ENCODE measurements around the gene FOXO6.

Gene FOXO6

DNA sequence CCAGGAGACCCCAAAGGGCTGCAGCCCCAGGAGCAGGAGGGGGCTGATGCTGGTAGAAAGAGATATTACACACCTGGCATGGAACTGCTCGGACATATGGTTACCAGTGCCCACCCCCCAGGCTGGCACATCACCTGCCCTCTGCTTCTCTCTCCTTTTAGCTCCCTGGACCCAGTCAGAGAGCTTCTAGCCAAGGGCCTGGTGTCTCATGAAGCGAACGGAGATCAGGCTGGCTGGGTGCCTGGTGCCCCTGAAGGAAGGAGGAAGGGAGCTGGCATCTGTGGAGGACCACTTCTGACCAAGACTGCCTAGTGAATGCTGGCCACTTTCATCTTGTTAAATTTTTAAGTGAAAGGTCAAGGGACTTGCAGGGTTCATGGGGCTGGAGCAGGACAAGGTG is 53.1 kb downstream of the FOXO6 start:
- Histone ChIP-seq H3K36me3 (replicated peaks; ENCODE audit: low read depth, low read length) (no peaks in the 10 kb centered on the region), H3K79me2 (ENCODE audit: low read length) (no peaks in the 10 kb centered on the region), H2AFZ (ENCODE audit: low read depth, low read length) (no peak overlapping the region), H3K4me2 (ENCODE audit: low read length) (no peak overlapping the region), H3K27me3 (ENCODE audit: low read depth, low read length) (0 out of 2 replicates have a peak, but pooled peaks cover 8% of the 10 kb centered on the region), H4K20me1 (ENCODE audit: insufficient read depth, low read length) (no peaks in the 10 kb centered on the region), H3K4me3 (ENCODE audit: low read length) (no peak overlapping the region), H3K4me1 (ENCODE audit: low read length) (no peaks in the 10 kb centered on the region), H3K9ac (ENCODE audit: low read length) (no peak overlapping the region), H3K9me3 (ENCODE audit: insufficient read depth, low read length) (no peaks in the 10 kb centered on the region), H3K27ac (ENCODE audit: low read length) (no peak overlapping the region)
- TF ChIP-seq EZH2phosphoT487 (IDR thresholded peaks at IDR 0.05; ENCODE audit: low read depth), result no peak
- TF ChIP-seq, protein P1, sequence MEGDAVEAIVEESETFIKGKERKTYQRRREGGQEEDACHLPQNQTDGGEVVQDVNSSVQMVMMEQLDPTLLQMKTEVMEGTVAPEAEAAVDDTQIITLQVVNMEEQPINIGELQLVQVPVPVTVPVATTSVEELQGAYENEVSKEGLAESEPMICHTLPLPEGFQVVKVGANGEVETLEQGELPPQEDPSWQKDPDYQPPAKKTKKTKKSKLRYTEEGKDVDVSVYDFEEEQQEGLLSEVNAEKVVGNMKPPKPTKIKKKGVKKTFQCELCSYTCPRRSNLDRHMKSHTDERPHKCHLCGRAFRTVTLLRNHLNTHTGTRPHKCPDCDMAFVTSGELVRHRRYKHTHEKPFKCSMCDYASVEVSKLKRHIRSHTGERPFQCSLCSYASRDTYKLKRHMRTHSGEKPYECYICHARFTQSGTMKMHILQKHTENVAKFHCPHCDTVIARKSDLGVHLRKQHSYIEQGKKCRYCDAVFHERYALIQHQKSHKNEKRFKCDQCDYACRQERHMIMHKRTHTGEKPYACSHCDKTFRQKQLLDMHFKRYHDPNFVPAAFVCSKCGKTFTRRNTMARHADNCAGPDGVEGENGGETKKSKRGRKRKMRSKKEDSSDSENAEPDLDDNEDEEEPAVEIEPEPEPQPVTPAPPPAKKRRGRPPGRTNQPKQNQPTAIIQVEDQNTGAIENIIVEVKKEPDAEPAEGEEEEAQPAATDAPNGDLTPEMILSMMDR (IDR thresholded peaks at IDR 0.05; ENCODE audit: low read depth, low read length), result no peak

DNA sequence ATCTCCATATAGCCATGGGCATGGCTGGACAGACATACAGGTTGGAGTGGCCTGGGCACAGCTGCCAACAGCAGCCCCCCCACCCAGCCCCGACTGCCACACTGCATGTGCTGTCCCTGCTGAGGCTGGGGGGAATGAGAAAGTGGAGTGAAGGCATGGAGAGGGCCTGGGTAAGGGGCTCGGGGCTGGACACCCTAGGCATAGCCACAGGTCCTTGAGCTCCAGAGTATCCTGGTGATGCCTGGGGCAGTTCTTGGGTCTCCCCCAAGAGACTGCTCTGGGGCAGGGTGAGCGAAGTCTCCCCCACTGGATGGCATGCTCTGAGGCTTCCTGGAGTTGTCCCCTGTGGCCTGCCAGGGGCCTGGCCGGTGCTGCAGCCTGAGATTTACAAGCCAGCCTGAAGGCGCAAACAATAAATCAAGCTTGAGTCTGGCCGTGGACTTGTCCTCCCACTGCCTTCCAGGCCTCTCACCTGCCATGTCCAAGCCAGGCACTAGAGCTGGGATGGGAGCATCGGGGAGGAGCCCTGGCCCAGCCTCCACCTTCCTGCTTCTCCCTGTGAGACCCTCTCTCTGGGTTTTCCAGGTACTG is 53.6 kb downstream of the FOXO6 start:
- Histone ChIP-seq H3K27ac (ENCODE audit: low read length) (no peak overlapping the region), H3K79me2 (ENCODE audit: low read length) (no peaks in the 10 kb centered on the region), H3K4me1 (ENCODE audit: low read length) (no peaks in the 10 kb centered on the region), H3K4me2 (ENCODE audit: low read length) (no peak overlapping the region), H3K9ac (ENCODE audit: low read length) (no peak overlapping the region), H2AFZ (ENCODE audit: low read depth, low read length) (no peak overlapping the region), H4K20me1 (ENCODE audit: insufficient read depth, low read length) (no peaks in the 10 kb centered on the region), H3K27me3 (ENCODE audit: low read depth, low read length) (0 out of 2 replicates have a peak, but pooled peaks cover 5% of the 10 kb centered on the region), H3K9me3 (ENCODE audit: insufficient read depth, low read length) (no peaks in the 10 kb centered on the region), H3K36me3 (replicated peaks; ENCODE audit: low read depth, low read length) (no peaks in the 10 kb centered on the region), H3K4me3 (ENCODE audit: low read length) (no peak overlapping the region)
- TF ChIP-seq EZH2phosphoT487 (IDR thresholded peaks at IDR 0.05; ENCODE audit: low read depth), result no peak
- TF ChIP-seq, protein P1 (IDR thresholded peaks at IDR 0.05; ENCODE audit: low read depth, low read length), result no peak

DNA sequence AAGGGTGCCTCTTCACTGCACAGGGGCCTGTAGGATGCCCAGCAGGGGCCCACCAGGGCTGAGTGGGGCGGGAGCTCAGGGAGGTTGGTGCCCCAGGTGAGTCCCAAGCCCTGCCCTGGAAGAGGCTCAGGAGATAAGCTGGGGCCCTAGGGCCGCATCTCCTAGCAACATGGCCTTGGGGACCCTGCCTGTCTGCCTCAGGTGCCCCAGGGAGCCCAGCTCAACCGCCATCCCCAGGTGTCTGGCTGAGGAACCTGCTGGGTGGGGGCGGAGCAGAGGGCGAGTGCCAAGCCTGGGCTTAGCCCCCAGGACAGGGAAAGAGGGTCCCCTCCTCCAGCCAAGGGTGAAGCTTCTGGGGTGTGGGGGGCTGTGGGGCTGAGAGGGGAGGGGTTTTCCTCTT is 54.8 kb downstream of the FOXO6 start:
- H3K9ac ChIP-seq (ENCODE audit: low read length), result no peak overlapping the region
- H3K79me2 ChIP-seq (ENCODE audit: low read length), result no peaks in the 10 kb centered on the region
- no peaks in the 10 kb centered on the region for H3K9me3 ChIP-seq (ENCODE audit: insufficient read depth, low read length)
- no peak overlapping the region for H3K4me3 ChIP-seq (ENCODE audit: low read length)
- no peak overlapping the region for H3K27ac ChIP-seq (ENCODE audit: low read length)
- no peak overlapping the region for H2AFZ ChIP-seq (ENCODE audit: low read depth, low read length)
- H3K4me2 ChIP-seq (ENCODE audit: low read length), result no peak overlapping the region
- H3K27me3 ChIP-seq (ENCODE audit: low read depth, low read length), result no peaks in the 10 kb centered on the region
- TF ChIP-seq, protein P1 (IDR thresholded peaks at IDR 0.05; ENCODE audit: low read depth, low read length), result no peak
- TF ChIP-seq EZH2phosphoT487 (IDR thresholded peaks at IDR 0.05; ENCODE audit: low read depth), result no peak
- no peaks in the 10 kb centered on the region for H3K4me1 ChIP-seq (ENCODE audit: low read length)
- H4K20me1 ChIP-seq (ENCODE audit: insufficient read depth, low read length), result no peaks in the 10 kb centered on the region
- no peaks in the 10 kb centered on the region for H3K36me3 ChIP-seq (replicated peaks; ENCODE audit: low read depth, low read length)

DNA sequence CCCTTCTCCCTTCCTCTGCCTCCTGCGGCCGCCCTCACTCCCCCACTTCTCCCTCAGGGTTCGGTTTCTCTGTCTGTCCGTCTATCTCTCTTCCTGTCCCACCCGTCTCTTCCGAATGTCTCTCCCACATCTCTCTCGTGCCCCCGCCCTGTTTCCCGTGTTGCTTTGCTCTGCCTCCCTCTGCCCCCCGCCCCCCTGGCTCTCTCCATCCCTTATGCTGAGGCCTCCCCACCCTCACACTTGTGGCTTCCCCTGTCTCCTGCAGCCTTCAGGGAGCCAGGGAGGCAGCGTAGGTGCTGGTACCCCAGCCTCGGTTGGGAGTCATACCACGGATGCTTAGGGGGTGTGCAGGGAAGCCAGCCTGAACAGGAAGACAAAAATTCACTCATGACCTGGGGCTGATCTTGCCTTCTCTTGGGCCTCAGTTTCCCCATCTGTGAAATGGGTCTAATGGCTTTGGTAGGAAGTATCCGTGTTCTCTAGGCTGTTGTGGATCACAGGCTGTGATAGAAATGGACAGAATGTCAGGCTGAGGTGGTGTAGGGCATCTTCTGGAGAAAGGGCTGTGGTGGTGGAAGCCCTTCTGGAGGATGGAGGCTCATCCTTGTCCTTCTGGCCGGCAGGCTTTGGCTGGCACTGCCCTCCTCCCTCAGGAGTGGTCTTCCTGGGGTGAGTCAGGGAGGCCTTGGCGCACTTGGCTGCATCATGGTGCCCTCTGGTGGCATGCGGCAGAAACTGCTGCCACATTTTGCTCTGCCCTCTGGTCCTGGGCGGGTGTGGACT is 55.5 kb downstream of the FOXO6 start:
- H3K4me1 ChIP-seq (ENCODE audit: low read length), result no peaks in the 10 kb centered on the region
- TF ChIP-seq EZH2phosphoT487 (IDR thresholded peaks at IDR 0.05; ENCODE audit: low read depth), result no peak
- TF ChIP-seq, protein P1 (IDR thresholded peaks at IDR 0.05; ENCODE audit: low read depth, low read length), result peak; percentile 74
- no peak overlapping the region for H3K4me3 ChIP-seq (ENCODE audit: low read length)
- no peak overlapping the region for H3K9ac ChIP-seq (ENCODE audit: low read length)
- H3K36me3 ChIP-seq (replicated peaks; ENCODE audit: low read depth, low read length), result no peaks in the 10 kb centered on the region
- no peaks in the 10 kb centered on the region for H4K20me1 ChIP-seq (ENCODE audit: insufficient read depth, low read length)
- no peak overlapping the region for H3K4me2 ChIP-seq (ENCODE audit: low read length)
- no peak overlapping the region for H2AFZ ChIP-seq (ENCODE audit: low read depth, low read length)
- H3K27me3 ChIP-seq (ENCODE audit: low read depth, low read length), result no peaks in the 10 kb centered on the region
- no peak overlapping the region for H3K27ac ChIP-seq (ENCODE audit: low read length)
- H3K9me3 ChIP-seq (ENCODE audit: insufficient read depth, low read length), result no peaks in the 10 kb centered on the region
- H3K79me2 ChIP-seq (ENCODE audit: low read length), result no peaks in the 10 kb centered on the region
